A549 treated with AZD2906 at 1 μM for 4 hours (cell line): ENCODE measurements around the gene USP17L26. TPM values are rescaled to one million over a fixed set of nuclear protein-coding genes. Genes with fewer than 3 reads are reported as not detected.

ENCODE experiments used
- total RNA-seq: library from RNA; stranded (reverse); fragments of 200-300 nt; extraction: Qiagen RNA extraction; gene quantifications from 5 replicates; pipeline ENCODE4 v1.2.3, GENCODE V29; 2022

The USP17L26 gene, protein sequence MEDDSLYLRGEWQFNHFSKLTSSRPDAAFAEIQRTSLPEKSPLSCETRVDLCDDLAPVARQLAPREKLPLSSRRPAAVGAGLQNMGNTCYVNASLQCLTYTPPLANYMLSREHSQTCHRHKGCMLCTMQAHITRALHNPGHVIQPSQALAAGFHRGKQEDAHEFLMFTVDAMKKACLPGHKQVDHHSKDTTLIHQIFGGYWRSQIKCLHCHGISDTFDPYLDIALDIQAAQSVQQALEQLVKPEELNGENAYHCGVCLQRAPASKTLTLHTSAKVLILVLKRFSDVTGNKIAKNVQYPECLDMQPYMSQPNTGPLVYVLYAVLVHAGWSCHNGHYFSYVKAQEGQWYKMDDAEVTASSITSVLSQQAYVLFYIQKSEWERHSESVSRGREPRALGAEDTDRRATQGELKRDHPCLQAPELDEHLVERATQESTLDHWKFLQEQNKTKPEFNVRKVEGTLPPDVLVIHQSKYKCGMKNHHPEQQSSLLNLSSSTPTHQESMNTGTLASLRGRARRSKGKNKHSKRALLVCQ
- not detected in 5 replicates for total RNA-seq

GRCh38 chr4:9334358-9334757, at the start of gene USP17L26:
Gene USP17L26 (plus strand): TSS chr4:9334658. CDS start chr4:9334658, 0 bp downstream.

DNA sequence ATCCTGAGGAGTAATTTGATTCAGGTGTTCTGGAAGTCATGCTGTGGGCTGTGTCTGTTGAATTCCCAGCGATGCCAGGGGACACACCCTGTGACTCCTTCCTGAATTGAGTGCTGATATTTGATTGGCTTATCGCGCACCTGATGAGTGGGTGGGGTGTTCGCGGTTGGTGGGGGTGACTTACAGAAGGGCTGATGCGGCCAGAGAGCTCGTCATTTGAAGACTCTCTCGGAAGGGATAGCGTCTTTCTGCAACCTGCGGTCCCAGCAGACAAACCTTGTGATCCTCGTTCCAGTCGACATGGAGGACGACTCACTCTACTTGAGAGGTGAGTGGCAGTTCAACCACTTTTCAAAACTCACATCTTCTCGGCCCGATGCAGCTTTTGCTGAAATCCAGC, 9.6 kb upstream of the USP17L26 start, which contains the start of gene USP17L24:
USP17L24 (plus strand) TSS at position 301 of the 400 bp plus-strand sequence; CDS start at position 301, 0 bp downstream.

GRCh38 chr4:9329611-9330010, 4.8 kb upstream of the USP17L26 start, which contains the start of gene USP17L25:
Gene USP17L25 (plus strand): TSS chr4:9329911. CDS start chr4:9329911, 0 bp downstream.

GRCh38 chr4:9339103-9339502, 4.6 kb downstream of the USP17L26 start, which contains the start of gene USP17L5:
Gene USP17L5 (plus strand): TSS chr4:9339403. CDS start chr4:9339403, 0 bp downstream.

GRCh38 chr4:9343848-9344247, 9.4 kb downstream of the USP17L26 start, which contains the start of gene USP17L27:
Gene USP17L27 (plus strand): TSS chr4:9344148. CDS start chr4:9344148, 0 bp downstream.

DNA sequence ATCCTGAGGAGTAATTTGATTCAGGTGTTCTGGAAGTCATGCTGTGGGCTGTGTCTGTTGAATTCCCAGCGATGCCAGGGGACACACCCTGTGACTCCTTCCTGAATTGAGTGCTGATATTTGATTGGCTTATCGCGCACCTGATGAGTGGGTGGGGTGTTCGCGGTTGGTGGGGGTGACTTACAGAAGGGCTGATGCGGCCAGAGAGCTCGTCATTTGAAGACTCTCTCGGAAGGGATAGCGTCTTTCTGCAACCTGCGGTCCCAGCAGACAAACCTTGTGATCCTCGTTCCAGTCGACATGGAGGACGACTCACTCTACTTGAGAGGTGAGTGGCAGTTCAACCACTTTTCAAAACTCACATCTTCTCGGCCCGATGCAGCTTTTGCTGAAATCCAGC, 14.1 kb downstream of the USP17L26 start, which contains the start of gene USP17L28:
USP17L28 (plus strand) TSS at position 301 of the 400 bp plus-strand sequence; CDS start at position 301, 0 bp downstream.

DNA sequence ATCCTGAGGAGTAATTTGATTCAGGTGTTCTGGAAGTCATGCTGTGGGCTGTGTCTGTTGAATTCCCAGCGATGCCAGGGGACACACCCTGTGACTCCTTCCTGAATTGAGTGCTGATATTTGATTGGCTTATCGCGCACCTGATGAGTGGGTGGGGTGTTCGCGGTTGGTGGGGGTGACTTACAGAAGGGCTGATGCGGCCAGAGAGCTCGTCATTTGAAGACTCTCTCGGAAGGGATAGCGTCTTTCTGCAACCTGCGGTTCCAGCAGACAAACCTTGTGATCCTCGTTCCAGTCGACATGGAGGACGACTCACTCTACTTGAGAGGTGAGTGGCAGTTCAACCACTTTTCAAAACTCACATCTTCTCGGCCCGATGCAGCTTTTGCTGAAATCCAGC, 18.9 kb downstream of the USP17L26 start, which contains the start of gene USP17L29:
USP17L29 (plus strand) TSS at position 301 of the 400 bp plus-strand sequence; CDS start at position 301, 0 bp downstream.

GRCh38 chr4:9362829-9363228, 28.4 kb downstream of the USP17L26 start, which contains the start of gene USP17L30:
Gene USP17L30 (plus strand): TSS chr4:9363129. CDS start chr4:9363129, 0 bp downstream.

Other genes starting within 250 kb of the USP17L26 start
- gene FAM90A26, start 164.2 kb upstream of the USP17L26 start, total RNA-seq: 0.02 to 0.06 TPM in 2 of 5 replicates, not detected in the others
- gene USP17L10, start 124.0 kb upstream of the USP17L26 start, total RNA-seq: not detected in 5 replicates
- not detected in 5 replicates for gene USP17L11, start 119.3 kb upstream of the USP17L26 start, total RNA-seq
- gene USP17L12, start 114.5 kb upstream of the USP17L26 start, total RNA-seq: not detected in 5 replicates
- not detected in 5 replicates for gene USP17L13, start 109.8 kb upstream of the USP17L26 start, total RNA-seq
- gene USP17L15, start 100.3 kb upstream of the USP17L26 start, total RNA-seq: 0.03 TPM in 1 of 5 replicates, not detected in the others
- gene USP17L17, start 90.8 kb upstream of the USP17L26 start, total RNA-seq: not detected in 5 replicates
- gene USP17L18, start 86.0 kb upstream of the USP17L26 start, total RNA-seq: not detected in 5 replicates
- gene USP17L19, start 81.3 kb upstream of the USP17L26 start, total RNA-seq: not detected in 5 replicates
- gene USP17L20, start 76.5 kb upstream of the USP17L26 start, total RNA-seq: not detected in 5 replicates
- gene USP17L21, start 71.8 kb upstream of the USP17L26 start, total RNA-seq: not detected in 5 replicates
- gene USP17L22, start 67.0 kb upstream of the USP17L26 start, total RNA-seq: not detected in 5 replicates
- not detected in 5 replicates for gene USP17L24, start 9.5 kb upstream of the USP17L26 start, total RNA-seq
- not detected in 5 replicates for gene USP17L25, start 4.7 kb upstream of the USP17L26 start, total RNA-seq
- not detected in 5 replicates for gene USP17L5, start 4.7 kb downstream of the USP17L26 start, total RNA-seq
- not detected in 5 replicates for gene USP17L27, start 9.5 kb downstream of the USP17L26 start, total RNA-seq
- not detected in 5 replicates for gene USP17L28, start 14.2 kb downstream of the USP17L26 start, total RNA-seq
- not detected in 5 replicates for gene USP17L29, start 19.0 kb downstream of the USP17L26 start, total RNA-seq
- not detected in 5 replicates for gene USP17L30, start 28.5 kb downstream of the USP17L26 start, total RNA-seq
- gene DEFB131A, start 109.8 kb downstream of the USP17L26 start, total RNA-seq: not detected in 5 replicates